ENCODE data around the gene FYN.

GRCh38 chr6:111793711-111794111 lies 79.5 kb downstream of the FYN start:
- TF ChIP-seq CTCF (conservative IDR thresholded peaks at IDR 0.05; ENCODE audit: low read depth, low read length) (no peak), EZH2 (IDR thresholded peaks at IDR 0.05; ENCODE audit: borderline replicate concordance, low read depth, low read length, poor library complexity, severe bottlenecking) (no peak)
